ENCODE data around the gene STK33.

DNA sequence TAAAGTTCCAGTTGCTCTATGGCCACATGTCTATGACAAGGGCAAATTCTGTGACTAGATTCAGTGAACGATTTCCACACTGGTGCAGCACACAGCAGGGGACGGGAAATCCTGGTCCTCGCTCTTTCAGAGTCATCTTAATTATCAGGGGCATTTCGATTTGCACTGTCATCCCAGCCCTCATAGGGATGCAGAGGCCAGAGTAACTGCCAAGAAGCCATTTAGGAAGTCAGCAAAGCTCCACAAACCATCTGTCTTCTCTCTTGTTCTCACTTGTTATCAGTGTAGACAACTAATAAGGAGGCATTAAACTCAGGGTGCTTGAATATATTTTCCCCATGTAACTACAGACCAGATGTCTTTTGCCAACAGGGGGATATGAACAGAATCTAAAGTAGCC, 151.7 kb downstream of the STK33 start:
- TF ChIP-seq POLR2AphosphoS5 (IDR thresholded peaks at IDR 0.05; ENCODE audit: low read depth, low read length) = no peak
- no peak for TF ChIP-seq EZH2 (IDR thresholded peaks at IDR 0.05)
- no peak for TF ChIP-seq POLR2A (IDR thresholded peaks at IDR 0.05; ENCODE audit: borderline replicate concordance, extremely low read depth, insufficient read depth, insufficient read length)
- no peak for TF ChIP-seq ZFX (IDR thresholded peaks at IDR 0.05)
- TF ChIP-seq, protein P1, sequence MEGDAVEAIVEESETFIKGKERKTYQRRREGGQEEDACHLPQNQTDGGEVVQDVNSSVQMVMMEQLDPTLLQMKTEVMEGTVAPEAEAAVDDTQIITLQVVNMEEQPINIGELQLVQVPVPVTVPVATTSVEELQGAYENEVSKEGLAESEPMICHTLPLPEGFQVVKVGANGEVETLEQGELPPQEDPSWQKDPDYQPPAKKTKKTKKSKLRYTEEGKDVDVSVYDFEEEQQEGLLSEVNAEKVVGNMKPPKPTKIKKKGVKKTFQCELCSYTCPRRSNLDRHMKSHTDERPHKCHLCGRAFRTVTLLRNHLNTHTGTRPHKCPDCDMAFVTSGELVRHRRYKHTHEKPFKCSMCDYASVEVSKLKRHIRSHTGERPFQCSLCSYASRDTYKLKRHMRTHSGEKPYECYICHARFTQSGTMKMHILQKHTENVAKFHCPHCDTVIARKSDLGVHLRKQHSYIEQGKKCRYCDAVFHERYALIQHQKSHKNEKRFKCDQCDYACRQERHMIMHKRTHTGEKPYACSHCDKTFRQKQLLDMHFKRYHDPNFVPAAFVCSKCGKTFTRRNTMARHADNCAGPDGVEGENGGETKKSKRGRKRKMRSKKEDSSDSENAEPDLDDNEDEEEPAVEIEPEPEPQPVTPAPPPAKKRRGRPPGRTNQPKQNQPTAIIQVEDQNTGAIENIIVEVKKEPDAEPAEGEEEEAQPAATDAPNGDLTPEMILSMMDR (IDR thresholded peaks at IDR 0.05 in 2 of 3, conservative IDR thresholded peaks at IDR 0.05 in 1 of 3; ENCODE audit: borderline replicate concordance in 1 of 3, insufficient read depth in 1 of 3, low read depth in 2 of 3, low read length in 2 of 3) = no peak
